Measurements from ENCODE around the gene RAB3C. TPM values are rescaled to one million over a fixed set of nuclear protein-coding genes. Genes with fewer than 3 reads are reported as not detected.

Gene RAB3C
- polyA plus RNA-seq, 1 donor (not counting 4 experiments of a cell fraction or from before 2014, with no cell fraction given): not detected

GRCh38 chr5:58891971-58892343 lies 309.1 kb downstream of the RAB3C start:
- Histone ChIP-seq H3K9me1 (ENCODE audit: control insufficient read depth, extremely low read depth, insufficient read depth, low read length) (no peaks in the 10 kb centered on the region), H3K27me3 (ENCODE audit: control insufficient read depth, extremely low read depth, insufficient read depth, low read length) (no peaks in the 10 kb centered on the region), H3K27ac (ENCODE audit: control insufficient read depth, insufficient read depth, low read length) (peak overlapping the region; percentile 41), H3K4me3 (ENCODE audit: control insufficient read depth in 2 of 3, extremely low read depth in 1 of 3, insufficient read depth in 2 of 3, low read depth in 1 of 3, low read length in 3 of 3) (peak overlapping the region in 1 of 3 experiments; percentile 32), H3K4me2 (ENCODE audit: control insufficient read depth, extremely low read depth, insufficient read depth, low read depth, low read length) (peak overlapping the region; percentile 68), H3K4me1 (ENCODE audit: control insufficient read depth, extremely low read depth, insufficient read depth, low read length) (peaks cover 17% of the 10 kb centered on the region), H3K79me2 (ENCODE audit: control insufficient read depth, insufficient read depth, low read length) (no peaks in the 10 kb centered on the region), H3K9ac (ENCODE audit: control insufficient read depth, extremely low read depth, insufficient read depth, low read length) (no peak overlapping the region), H3K9me3 (ENCODE audit: control insufficient read depth, low read depth, low read length) (no peaks in the 10 kb centered on the region), H4K20me1 (ENCODE audit: control insufficient read depth, extremely low read depth, insufficient read depth, low read length) (no peaks in the 10 kb centered on the region), H2AFZ (ENCODE audit: control insufficient read depth, low read length) (no peak overlapping the region), H3K36me3 (ENCODE audit: control insufficient read depth in 2 of 2, extremely low read depth in 1 of 2, insufficient read depth in 2 of 2, low read length in 2 of 2) (no peaks in the 10 kb centered on the region)
- DNase-seq (ENCODE audit: low read depth, low spot score) (no peak), FAIRE-seq (no peak)
- TF ChIP-seq EZH2 (IDR thresholded peaks at IDR 0.05; ENCODE audit: low read length) (no peak), CTCF (optimal IDR thresholded peaks at IDR 0.05 in 1 of 3, IDR thresholded peaks at IDR 0.05 in 1 of 3, conservative IDR thresholded peaks at IDR 0.05 in 1 of 3; ENCODE audit: extremely low read depth in 1 of 3, insufficient read depth in 2 of 3, low read length in 3 of 3) (no peak)
- dilution Hi-C loops (cut with MboI; ENCODE audit: extremely low pct_ligation_motif_present, low sequenced_read_pairs): no loop called here

GRCh38 chr5:58893551-58893950 lies 310.7 kb downstream of the RAB3C start:
- no peak overlapping the region for H3K4me3 ChIP-seq (ENCODE audit: control insufficient read depth in 2 of 3, extremely low read depth in 1 of 3, insufficient read depth in 2 of 3, low read depth in 1 of 3, low read length in 3 of 3)
- H4K20me1 ChIP-seq (ENCODE audit: control insufficient read depth, extremely low read depth, insufficient read depth, low read length): no peaks in the 10 kb centered on the region
- H3K36me3 ChIP-seq (ENCODE audit: control insufficient read depth in 2 of 2, extremely low read depth in 1 of 2, insufficient read depth in 2 of 2, low read length in 2 of 2): no peaks in the 10 kb centered on the region
- DNase-seq (ENCODE audit: low read depth, low spot score) (no peak), FAIRE-seq (peak; percentile 87)
- no peaks in the 10 kb centered on the region for H3K79me2 ChIP-seq (ENCODE audit: control insufficient read depth, insufficient read depth, low read length)
- no peaks in the 10 kb centered on the region for H3K9me3 ChIP-seq (ENCODE audit: control insufficient read depth, low read depth, low read length)
- no peaks in the 10 kb centered on the region for H3K27me3 ChIP-seq (ENCODE audit: control insufficient read depth, extremely low read depth, insufficient read depth, low read length)
- no peak overlapping the region for H3K27ac ChIP-seq (ENCODE audit: control insufficient read depth, insufficient read depth, low read length)
- peaks cover 17% of the 10 kb centered on the region for H3K4me1 ChIP-seq (ENCODE audit: control insufficient read depth, extremely low read depth, insufficient read depth, low read length)
- no peaks in the 10 kb centered on the region for H3K9me1 ChIP-seq (ENCODE audit: control insufficient read depth, extremely low read depth, insufficient read depth, low read length)
- dilution Hi-C loops (cut with MboI; ENCODE audit: extremely low pct_ligation_motif_present, low sequenced_read_pairs): no loop called here
- peak overlapping the region; percentile 29 for H3K4me2 ChIP-seq (ENCODE audit: control insufficient read depth, extremely low read depth, insufficient read depth, low read depth, low read length)
- no peak for TF ChIP-seq EZH2 (IDR thresholded peaks at IDR 0.05; ENCODE audit: low read length)
- no peak for TF ChIP-seq CTCF (optimal IDR thresholded peaks at IDR 0.05 in 1 of 3, IDR thresholded peaks at IDR 0.05 in 1 of 3, conservative IDR thresholded peaks at IDR 0.05 in 1 of 3; ENCODE audit: extremely low read depth in 1 of 3, insufficient read depth in 2 of 3, low read length in 3 of 3)
- no peak overlapping the region for H3K9ac ChIP-seq (ENCODE audit: control insufficient read depth, extremely low read depth, insufficient read depth, low read length)
- H2AFZ ChIP-seq (ENCODE audit: control insufficient read depth, low read length): no peak overlapping the region
